SK-N-SH treated with all-trans-retinoic acid at 6 μM for 48 hours (cell line): Measurements from ENCODE around the gene EXOC4.
A peak's percentile ranks its signal among the peaks of the same experiment; 100 is the strongest.

Experiments used
- ATAC-seq: fragments of 200-7000 bp; cut with Tn5 transposase; 3 replicates; pipeline ENCODE4 v1.9.1; 2020; ENCODE audit warnings: mild to moderate bottlenecking, moderate library complexity
- ARNTL ChIP-seq: fragments of 450-650 bp; formaldehyde crosslinking; IDR thresholded peaks from 2 replicates; pipeline ENCODE4 v1.5.0; 2020; ENCODE audit warnings: low read depth, mild to moderate bottlenecking, moderate library complexity, borderline replicate concordance
- BACH2 ChIP-seq: fragments of 250-450 bp; sonication (Bioruptor Pico); IDR thresholded peaks from 2 replicates; pipeline ENCODE4 v1.9.0; 2021; ENCODE audit warnings: mild to moderate bottlenecking, borderline replicate concordance
- CREB5 ChIP-seq: fragments of 250-450 bp; sonication (Bioruptor Pico); IDR thresholded peaks from 2 replicates; pipeline ENCODE4 v1.5.1; 2020; ENCODE audit warnings: low read depth, mild to moderate bottlenecking, moderate library complexity
- CSDC2 ChIP-seq: fragments of 250-450 bp; sonication (Bioruptor Pico); IDR thresholded peaks from 2 replicates; pipeline ENCODE4 v1.5.0; 2020; ENCODE audit warnings: mild to moderate bottlenecking, moderate library complexity
- CSRNP3 ChIP-seq: fragments of 250-450 bp; sonication (Bioruptor Pico); IDR thresholded peaks from 2 replicates; pipeline ENCODE4 v1.5.1; 2021; ENCODE audit warnings: mild to moderate bottlenecking, moderate library complexity
- ESRRG ChIP-seq: fragments of 250-450 bp; sonication (Bioruptor Pico); IDR thresholded peaks from 2 replicates; pipeline ENCODE4 v1.6.1; 2021; ENCODE audit warnings: mild to moderate bottlenecking
- GLIS3 ChIP-seq: fragments of 250-450 bp; sonication (Bioruptor Pico); IDR thresholded peaks from 2 replicates; pipeline ENCODE4 v1.5.0; 2020; ENCODE audit warnings: mild to moderate bottlenecking, moderate library complexity
- ISL1 ChIP-seq: fragments of 250-450 bp; sonication (Bioruptor Pico); IDR thresholded peaks from 2 replicates; pipeline ENCODE4 v2.1.2; 2022; ENCODE audit warnings: mild to moderate bottlenecking, moderate library complexity
- OSR1 ChIP-seq: fragments of 250-450 bp; sonication (Bioruptor Pico); IDR thresholded peaks from 2 replicates; pipeline ENCODE4 v1.8.0; 2022; ENCODE audit warnings: moderate library complexity, mild to moderate bottlenecking, inconsistent platforms
- PATZ1 ChIP-seq: fragments of 250-450 bp; sonication (Bioruptor Pico); IDR thresholded peaks from 2 replicates; pipeline ENCODE4 v1.8.0; 2020; ENCODE audit warnings: mild to moderate bottlenecking, moderate library complexity, borderline replicate concordance
- POU6F1 ChIP-seq: fragments of 250-450 bp; sonication (Bioruptor Pico); IDR thresholded peaks from 2 replicates; pipeline ENCODE4 v1.8.0; 2021; ENCODE audit warnings: low read depth, mild to moderate bottlenecking, moderate library complexity, borderline replicate concordance
- RARB ChIP-seq: fragments of 250-450 bp; sonication (Bioruptor Pico); IDR thresholded peaks from 2 replicates; pipeline ENCODE4 v1.8.0; 2021; ENCODE audit warnings: mild to moderate bottlenecking, moderate library complexity
- SNAI2 ChIP-seq: fragments of 250-450 bp; sonication (Bioruptor Pico); IDR thresholded peaks from 2 replicates; pipeline ENCODE4 v1.5.0; 2020; ENCODE audit warnings: mild to moderate bottlenecking, moderate library complexity
- TCF4 ChIP-seq: fragments of 250-450 bp; sonication (Bioruptor Pico); IDR thresholded peaks from 2 replicates; pipeline ENCODE4 v1.8.0; 2021; ENCODE audit warnings: mild to moderate bottlenecking, moderate library complexity, borderline replicate concordance
- TOX ChIP-seq: fragments of 250-450 bp; sonication (Bioruptor Pico); IDR thresholded peaks from 2 replicates; pipeline ENCODE4 v1.8.0; 2021; ENCODE audit warnings: mild to moderate bottlenecking, moderate library complexity, borderline replicate concordance
- TSHZ2 ChIP-seq: fragments of 250-450 bp; sonication (Bioruptor Pico); IDR thresholded peaks from 2 replicates; pipeline ENCODE4 v1.5.0; 2020; ENCODE audit warnings: mild to moderate bottlenecking, moderate library complexity
- ZC3H10 ChIP-seq: fragments of 250-450 bp; sonication (Bioruptor Pico); IDR thresholded peaks from 2 replicates; pipeline ENCODE4 v1.5.1; 2021; ENCODE audit warnings: mild to moderate bottlenecking, moderate library complexity
- ZFP3 ChIP-seq: fragments of 250-450 bp; sonication (Bioruptor Pico); IDR thresholded peaks from 2 replicates; pipeline ENCODE4 v1.5.0; 2020; ENCODE audit warnings: mild to moderate bottlenecking, moderate library complexity
- ZNF565 ChIP-seq: fragments of 450-650 bp; formaldehyde crosslinking; conservative IDR thresholded peaks from 2 replicates; pipeline ENCODE4 v1.5.0; 2020; ENCODE audit warnings: low read depth, mild to moderate bottlenecking, moderate library complexity
- ZNF70 ChIP-seq: fragments of 450-650 bp; formaldehyde crosslinking; IDR thresholded peaks from 2 replicates; pipeline ENCODE4 v1.5.0; 2020; ENCODE audit warnings: mild to moderate bottlenecking, moderate library complexity
- ZNF8 ChIP-seq: fragments of 450-650 bp; formaldehyde crosslinking; IDR thresholded peaks from 2 replicates; pipeline ENCODE4 v1.5.0; 2020; ENCODE audit warnings: mild to moderate bottlenecking, moderate library complexity

EXOC4 gene

GRCh38 chr7:133679977-133680376 is 427.1 kb downstream of the EXOC4 start:
- ATAC-seq: no peak
- TF ChIP-seq ZNF70 (CRISPR knock-in tag): no peak
- no peak for TF ChIP-seq PATZ1
- TF ChIP-seq GLIS3 (CRISPR knock-in tag): 0 out of 2 replicates have a peak, but pooled peaks have one; percentile 40
- TF ChIP-seq TCF4 (CRISPR knock-in tag): 0 out of 2 replicates have a peak, but pooled peaks have one; percentile 7
- no peak for TF ChIP-seq ISL1 (CRISPR knock-in tag)
- TF ChIP-seq ZNF565 (CRISPR knock-in tag): no peak
- no peak for TF ChIP-seq OSR1 (CRISPR knock-in tag)

GRCh38 chr7:133681529-133681928 is 428.7 kb downstream of the EXOC4 start:
- no peak for ATAC-seq
- TF ChIP-seq ESRRG (no peak), ARNTL (CRISPR knock-in tag) (no peak)
- TF ChIP-seq, all 23 proteins: peak for 0

GRCh38 chr7:133682364-133683181 is 429.7 kb downstream of the EXOC4 start:
- no peak for TF ChIP-seq ZNF8 (CRISPR knock-in tag)
- TF ChIP-seq ESRRG: no peak
- TF ChIP-seq, all 23 proteins: peak for 0
- ATAC-seq: no peak

GRCh38 chr7:133683182-133683454 is 430.2 kb downstream of the EXOC4 start:
- ATAC-seq: no peak
- no peak for TF ChIP-seq ZNF565 (CRISPR knock-in tag)

GRCh38 chr7:133688483-133689239 is 435.8 kb downstream of the EXOC4 start:
- ATAC-seq: no peak

More at GRCh38 chr7:133688483-133689239, 435.8 kb downstream of the EXOC4 start:
- TF ChIP-seq ESRRG (no peak), CREB5 (no peak), TCF4 (CRISPR knock-in tag) (no peak), RARB (CRISPR knock-in tag) (no peak), CSRNP3 (no peak), TSHZ2 (CRISPR knock-in tag) (no peak), POU6F1 (CRISPR knock-in tag) (no peak), ZNF70 (CRISPR knock-in tag) (no peak), BACH2 (no peak), ZNF8 (CRISPR knock-in tag) (no peak), SNAI2 (CRISPR knock-in tag) (no peak), TOX (CRISPR knock-in tag) (no peak), ARNTL (CRISPR knock-in tag) (no peak), OSR1 (CRISPR knock-in tag) (no peak), ZC3H10 (CRISPR knock-in tag) (no peak), ISL1 (CRISPR knock-in tag) (no peak), GLIS3 (CRISPR knock-in tag) (no peak), CSDC2 (CRISPR knock-in tag) (no peak), ZFP3 (no peak)
